ENCODE results near the gene PIGQ.

The PIGQ gene

GRCh38 chr16:559411-560203, 10.2 kb upstream of the PIGQ start:
- no peak overlapping the region for H3K4me3 ChIP-seq (ENCODE audit: low read depth, low read length)
- in situ Hi-C loops (cut with HindIII; ENCODE audit: low sequenced_read_pairs) = no loop called here
- no peak for DNase-seq (ENCODE audit: low read depth)
- no peak for TF ChIP-seq CTCF (IDR thresholded peaks at IDR 0.05; ENCODE audit: low read depth, low read length, missing control alignments)

DNA sequence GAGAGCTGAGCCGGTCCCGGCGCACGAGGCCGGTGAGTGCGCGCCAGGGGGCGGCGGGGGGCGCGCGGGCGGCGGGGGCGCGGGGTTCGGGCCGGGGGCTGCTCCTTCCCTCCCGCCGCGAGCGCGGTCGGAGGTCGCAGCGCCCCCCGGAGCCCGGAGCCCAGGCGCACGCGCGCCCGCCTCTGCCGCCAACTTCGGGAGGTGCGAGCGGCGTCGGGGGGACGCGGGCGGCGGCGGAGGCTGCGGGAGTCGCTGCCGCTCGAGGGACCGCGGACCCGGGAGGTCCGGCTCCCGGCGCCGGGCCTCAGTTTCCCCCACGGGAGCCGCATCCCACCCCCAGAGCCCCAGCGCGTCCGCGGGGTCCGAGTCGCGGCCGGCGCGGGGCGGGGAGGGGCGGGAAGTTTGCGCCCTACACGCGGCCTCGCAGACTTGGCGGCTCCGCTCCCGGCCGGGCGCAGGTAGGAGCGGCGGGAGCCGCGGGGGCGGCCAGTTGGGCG, 9.5 kb upstream of the PIGQ start, which contains the start of gene PRR35:
PRR35 (plus strand) TSS at position 191 of the 497 bp plus-strand sequence. CDS start 2,901 bp downstream, outside the sequence.
- no peak for DNase-seq (ENCODE audit: low read depth)
- H3K4me3 ChIP-seq (ENCODE audit: low read depth, low read length) = no peak within 1 kb of the TSS
- TF ChIP-seq CTCF (IDR thresholded peaks at IDR 0.05; ENCODE audit: low read depth, low read length, missing control alignments) = no peak
- in situ Hi-C loops (cut with HindIII; ENCODE audit: low sequenced_read_pairs) = no loop called here

GRCh38 chr16:560701-561412, 8.9 kb upstream of the PIGQ start:
- no peak overlapping the region for H3K4me3 ChIP-seq (ENCODE audit: low read depth, low read length)
- in situ Hi-C loops (cut with HindIII; ENCODE audit: low sequenced_read_pairs) = no loop called here
- DNase-seq (ENCODE audit: low read depth) = no peak
- no peak for TF ChIP-seq CTCF (IDR thresholded peaks at IDR 0.05; ENCODE audit: low read depth, low read length, missing control alignments)

- no peak overlapping the region for H3K4me3 ChIP-seq (ENCODE audit: low read depth, low read length)
- no peak for TF ChIP-seq CTCF (IDR thresholded peaks at IDR 0.05; ENCODE audit: low read depth, low read length, missing control alignments)
- DNase-seq (ENCODE audit: low read depth) = no peak
- in situ Hi-C loops (cut with HindIII; ENCODE audit: low sequenced_read_pairs) = no loop called here
Observed at GRCh38 chr16:561413-561794, 8.4 kb upstream of the PIGQ start.

DNA sequence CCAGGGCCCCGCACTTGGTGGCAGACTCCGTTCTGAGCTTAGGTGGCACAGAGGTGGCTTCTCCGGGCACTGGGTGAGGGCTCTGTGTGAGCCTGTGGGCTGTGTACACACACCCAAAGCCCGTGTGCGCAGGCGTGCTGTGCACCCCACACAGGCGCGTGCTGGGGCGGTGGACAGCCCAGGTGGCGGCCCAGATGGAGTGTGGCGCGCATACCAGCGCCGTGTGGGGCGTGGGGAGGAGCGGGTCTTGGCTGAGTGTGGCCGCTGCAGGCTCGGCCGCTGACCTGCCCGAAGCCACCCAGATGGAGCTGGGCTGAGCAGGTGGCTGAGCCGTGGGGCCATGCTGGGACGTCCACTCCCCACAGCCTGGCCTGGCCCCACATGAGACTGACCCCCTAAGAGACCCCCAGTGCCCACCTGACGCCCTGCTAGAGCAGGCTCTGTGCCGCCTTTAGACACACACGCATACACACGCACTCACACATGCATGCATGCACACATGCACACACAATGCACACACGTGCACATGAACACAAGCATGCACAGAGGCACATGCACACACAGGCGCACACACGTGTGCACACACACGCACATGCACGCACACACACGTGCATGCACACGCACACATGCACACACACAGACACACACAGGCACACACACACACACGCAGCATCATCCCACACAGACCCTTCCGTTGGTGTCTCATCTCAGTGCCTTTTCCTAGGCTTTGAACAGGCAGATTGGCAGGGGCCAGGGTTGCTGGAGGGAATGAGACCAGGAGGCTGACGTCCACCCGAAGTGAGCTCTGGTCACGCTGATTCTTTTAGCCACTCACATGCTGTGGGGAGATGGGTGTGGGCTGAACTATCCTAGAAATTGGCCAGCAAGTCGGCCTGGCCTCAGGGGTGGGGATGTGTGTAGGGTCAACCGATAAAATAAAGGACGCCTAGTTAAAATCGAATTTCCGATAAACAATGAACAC, 7.5 kb upstream of the PIGQ start:
- no peak overlapping the region for H3K4me3 ChIP-seq (ENCODE audit: low read depth, low read length)
- DNase-seq (ENCODE audit: low read depth) = no peak
- no peak for TF ChIP-seq CTCF (IDR thresholded peaks at IDR 0.05; ENCODE audit: low read depth, low read length, missing control alignments)
- in situ Hi-C loops (cut with HindIII; ENCODE audit: low sequenced_read_pairs) = no loop called here

Data from astrocyte of the cerebellum (primary cell).